ENCODE measurements around the gene KRTAP12-1.

Gene KRTAP12-1

GRCh38 chr21:44710294-44710665, 28.3 kb upstream of the KRTAP12-1 start:
- no peaks in the 10 kb centered on the region for H3K9me2 ChIP-seq (ENCODE audit: low read depth, low read length)
- no peak overlapping the region for H3K4me2 ChIP-seq (ENCODE audit: low read length)
- H3K9ac ChIP-seq (ENCODE audit: low read length), result no peak overlapping the region
- H3K36me3 ChIP-seq (ENCODE audit: insufficient read depth, low read length), result no peaks in the 10 kb centered on the region
- H3K4me3 ChIP-seq (ENCODE audit: low read depth, low read length, poor library complexity, severe bottlenecking), result no peak overlapping the region
- TF ChIP-seq EZH2 (IDR thresholded peaks at IDR 0.05; ENCODE audit: borderline replicate concordance, low read length), result no peak
- no peak for TF ChIP-seq CTCF (IDR thresholded peaks at IDR 0.05; ENCODE audit: low read length)
- H3K27ac ChIP-seq (ENCODE audit: low read depth, low read length, poor library complexity, severe bottlenecking), result no peak overlapping the region
- H3K4me1 ChIP-seq (ENCODE audit: insufficient read depth, low read length, severe bottlenecking), result no peaks in the 10 kb centered on the region
- no peak overlapping the region for H2AFZ ChIP-seq (ENCODE audit: low read length)
- 0 out of 2 replicates have a peak, but pooled peaks cover 4% of the 10 kb centered on the region for H3K27me3 ChIP-seq (ENCODE audit: insufficient read depth, low read length)
- H3K79me2 ChIP-seq (ENCODE audit: insufficient read depth, low read length), result no peaks in the 10 kb centered on the region
- H4K20me1 ChIP-seq (ENCODE audit: insufficient read depth, low read length), result no peaks in the 10 kb centered on the region
- no peaks in the 10 kb centered on the region for H3K9me3 ChIP-seq (ENCODE audit: low read length)
- no peaks in the 10 kb centered on the region for H3F3A ChIP-seq (ENCODE audit: insufficient read depth, low read length)

- no peak overlapping the region for H3K9ac ChIP-seq (ENCODE audit: low read length)
- H3K4me3 ChIP-seq (ENCODE audit: low read depth, low read length, poor library complexity, severe bottlenecking), result no peak overlapping the region
- H3K9me3 ChIP-seq (ENCODE audit: low read length), result no peaks in the 10 kb centered on the region
- no peaks in the 10 kb centered on the region for H3K4me1 ChIP-seq (ENCODE audit: insufficient read depth, low read length, severe bottlenecking)
- no peaks in the 10 kb centered on the region for H3F3A ChIP-seq (ENCODE audit: insufficient read depth, low read length)
- H2AFZ ChIP-seq (ENCODE audit: low read length), result no peak overlapping the region
- no peaks in the 10 kb centered on the region for H3K36me3 ChIP-seq (ENCODE audit: insufficient read depth, low read length)
- no peak for TF ChIP-seq CTCF (IDR thresholded peaks at IDR 0.05; ENCODE audit: low read length)
- no peak for TF ChIP-seq EZH2 (IDR thresholded peaks at IDR 0.05; ENCODE audit: borderline replicate concordance, low read length)
- no peaks in the 10 kb centered on the region for H4K20me1 ChIP-seq (ENCODE audit: insufficient read depth, low read length)
- H3K79me2 ChIP-seq (ENCODE audit: insufficient read depth, low read length), result no peaks in the 10 kb centered on the region
- no peak overlapping the region for H3K4me2 ChIP-seq (ENCODE audit: low read length)
- H3K27me3 ChIP-seq (ENCODE audit: insufficient read depth, low read length), result 0 out of 2 replicates have a peak, but pooled peaks cover 4% of the 10 kb centered on the region
- H3K9me2 ChIP-seq (ENCODE audit: low read depth, low read length), result no peaks in the 10 kb centered on the region
- no peak overlapping the region for H3K27ac ChIP-seq (ENCODE audit: low read depth, low read length, poor library complexity, severe bottlenecking)
These were observed 27.7 kb upstream of the KRTAP12-1 start for GRCh38 chr21:44709426-44710293.

- Histone ChIP-seq H3F3A (ENCODE audit: insufficient read depth, low read length) (no peaks in the 10 kb centered on the region), H3K9me3 (ENCODE audit: low read length) (no peaks in the 10 kb centered on the region), H3K79me2 (ENCODE audit: insufficient read depth, low read length) (no peaks in the 10 kb centered on the region), H3K27me3 (ENCODE audit: insufficient read depth, low read length) (0 out of 2 replicates have a peak, but pooled peaks cover 4% of the 10 kb centered on the region), H2AFZ (ENCODE audit: low read length) (no peak overlapping the region), H3K27ac (ENCODE audit: low read depth, low read length, poor library complexity, severe bottlenecking) (no peak overlapping the region), H3K9ac (ENCODE audit: low read length) (no peak overlapping the region), H3K36me3 (ENCODE audit: insufficient read depth, low read length) (no peaks in the 10 kb centered on the region), H3K9me2 (ENCODE audit: low read depth, low read length) (no peaks in the 10 kb centered on the region), H3K4me2 (ENCODE audit: low read length) (no peak overlapping the region), H3K4me1 (ENCODE audit: insufficient read depth, low read length, severe bottlenecking) (no peaks in the 10 kb centered on the region), H3K4me3 (ENCODE audit: low read depth, low read length, poor library complexity, severe bottlenecking) (no peak overlapping the region), H4K20me1 (ENCODE audit: insufficient read depth, low read length) (no peaks in the 10 kb centered on the region)
- TF ChIP-seq CTCF (IDR thresholded peaks at IDR 0.05; ENCODE audit: low read length) (no peak), EZH2 (IDR thresholded peaks at IDR 0.05; ENCODE audit: borderline replicate concordance, low read length) (no peak)
These were observed 27.0 kb upstream of the KRTAP12-1 start for GRCh38 chr21:44708866-44709425.

Data from OCI-LY1 (cell line).